HG02759 (cell line): ENCODE data around the gene COL27A1.

ENCODE experiments used
- ATAC-seq: cut with Tn5 transposase; IDR thresholded peaks from one replicate; pipeline ENCODE4 v1.9.1; 2021; ENCODE audit warnings: mild to moderate bottlenecking, moderate library complexity; ENCODE audit not compliant: unreplicated experiment

Gene COL27A1

GRCh38 chr9:114261987-114262386 lies 106.7 kb downstream of the COL27A1 start:
- no peak for ATAC-seq

DNA sequence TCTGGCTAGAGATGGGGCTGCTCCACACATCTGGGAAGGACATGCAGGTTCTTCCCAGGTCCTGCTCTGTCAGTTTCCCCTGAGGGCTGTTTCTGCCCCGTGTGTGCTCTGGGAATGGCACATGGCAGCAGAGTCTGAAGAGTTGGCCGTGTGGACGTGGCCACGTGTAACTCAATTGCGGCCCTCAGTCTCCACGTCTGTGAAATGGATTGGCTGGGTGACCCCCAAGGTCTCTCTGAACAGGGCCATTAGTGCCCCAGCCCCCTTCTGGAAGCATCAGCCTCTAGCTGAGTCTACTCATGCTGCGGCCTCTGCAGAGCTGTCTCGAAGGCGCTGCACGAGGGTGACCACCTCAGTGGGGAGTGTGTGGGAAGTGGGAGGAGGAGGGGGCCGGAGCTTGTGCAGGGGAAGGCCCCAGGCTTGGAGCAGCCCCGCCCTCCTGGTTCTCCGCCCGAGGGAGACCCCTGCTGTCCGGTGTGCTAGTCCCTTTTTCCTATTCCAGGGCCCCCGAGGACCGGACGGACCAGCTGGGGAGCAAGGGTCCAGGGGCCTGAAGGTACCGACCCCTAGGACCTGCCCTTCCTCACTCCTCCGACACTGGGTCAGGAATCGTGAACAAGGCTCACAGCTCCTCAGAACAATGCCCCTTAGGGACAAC lies 108.6 kb downstream of the COL27A1 start:
- no peak for ATAC-seq

GRCh38 chr9:114264806-114265550 lies 109.6 kb downstream of the COL27A1 start:
- no peak for ATAC-seq

- ATAC-seq, result no peak
These were observed 111.6 kb downstream of the COL27A1 start for GRCh38 chr9:114266969-114267368.

DNA sequence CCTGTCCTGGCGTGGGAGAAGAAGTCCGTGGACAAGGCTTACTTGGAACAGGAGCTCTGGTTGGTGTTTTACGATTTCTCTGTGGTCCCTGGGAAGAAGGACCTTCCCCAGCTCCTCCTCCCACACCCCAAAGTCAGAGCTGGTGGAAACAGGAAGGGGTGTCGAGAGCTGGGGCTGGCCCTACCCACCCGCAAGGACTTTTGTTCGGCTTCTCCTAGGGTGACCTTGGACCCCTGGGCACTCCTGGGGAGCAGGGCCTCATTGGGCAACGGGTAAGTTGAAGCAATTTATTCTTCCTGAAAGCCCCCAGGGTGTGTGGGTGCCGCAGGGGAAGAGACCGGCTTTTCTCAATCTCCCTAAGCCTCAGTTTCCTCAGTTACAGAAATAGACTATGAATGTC lies 113.7 kb downstream of the COL27A1 start:
- ATAC-seq, result no peak

DNA sequence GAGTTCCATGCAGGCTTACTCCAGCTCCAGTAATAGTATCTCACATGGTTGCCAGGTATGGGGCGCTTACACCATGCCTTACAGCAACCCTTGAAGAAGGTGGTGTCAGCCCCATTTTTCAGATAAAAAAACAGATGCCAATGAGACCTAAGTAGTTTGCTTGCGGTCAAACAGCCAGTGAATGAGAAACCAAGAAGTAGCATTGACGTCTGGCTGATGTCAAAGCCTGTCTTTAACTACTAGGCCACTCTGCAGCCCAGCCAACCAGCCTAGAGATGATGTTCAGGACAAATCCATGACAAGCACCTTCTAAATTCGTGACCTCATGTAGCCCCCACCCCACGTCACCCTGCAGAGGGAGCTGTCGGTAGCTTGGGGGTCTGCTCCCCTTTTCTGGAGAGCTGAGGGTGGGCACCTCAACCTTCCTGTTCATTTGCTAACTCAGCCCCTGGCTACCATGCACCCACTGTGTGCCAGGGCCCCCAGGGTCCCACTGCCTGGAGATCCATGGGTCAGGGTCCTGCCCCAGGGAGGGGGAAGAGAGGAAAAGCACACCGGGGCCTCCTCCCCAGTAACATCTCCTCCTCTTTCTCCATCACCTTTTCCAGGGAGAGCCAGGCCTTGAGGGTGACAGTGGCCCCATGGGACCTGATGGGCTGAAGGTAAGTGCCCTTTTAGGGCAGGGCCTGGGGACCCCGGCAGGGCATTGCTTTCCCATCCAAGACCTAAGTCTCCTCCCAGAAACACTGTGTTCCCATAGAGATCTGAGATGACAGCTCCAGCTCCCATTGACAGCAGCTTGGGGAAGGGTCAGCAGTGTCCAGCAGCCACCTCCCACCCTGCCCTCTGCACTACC lies 115.0 kb downstream of the COL27A1 start:
- ATAC-seq, result no peak

- ATAC-seq, result no peak
These were observed 116.5 kb downstream of the COL27A1 start for GRCh38 chr9:114271556-114272510.

GRCh38 chr9:114272739-114273431 lies 117.5 kb downstream of the COL27A1 start:
- no peak for ATAC-seq

GRCh38 chr9:114273461-114273881 lies 118.1 kb downstream of the COL27A1 start:
- no peak for ATAC-seq

GRCh38 chr9:114274217-114274616 lies 118.9 kb downstream of the COL27A1 start:
- no peak for ATAC-seq

GRCh38 chr9:114275246-114276004 lies 120.1 kb downstream of the COL27A1 start:
- ATAC-seq, result no peak

- no peak for ATAC-seq
These were observed 121.8 kb downstream of the COL27A1 start for GRCh38 chr9:114276908-114277821.

DNA sequence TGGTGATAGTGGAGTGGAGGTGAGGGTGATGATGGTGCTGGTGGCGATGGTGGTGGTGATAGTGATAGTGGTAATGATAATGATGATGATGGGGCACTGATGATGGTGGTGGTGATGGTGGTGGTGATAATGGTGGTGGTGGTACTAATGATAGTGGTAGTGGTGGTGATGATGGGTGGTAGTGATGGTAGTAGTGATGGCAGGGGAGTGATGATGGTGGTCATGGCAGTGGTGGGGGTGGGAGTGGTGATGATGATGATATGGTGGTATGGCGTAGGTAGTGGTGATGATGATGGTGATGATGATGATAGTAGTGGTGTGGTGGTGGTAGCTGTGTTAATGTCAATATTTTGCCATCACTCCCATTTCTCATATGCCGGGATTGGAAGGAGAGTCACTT lies 123.0 kb downstream of the COL27A1 start:
- no peak for ATAC-seq

- ATAC-seq, result no peak
These were observed 123.7 kb downstream of the COL27A1 start for GRCh38 chr9:114278881-114279570.

DNA sequence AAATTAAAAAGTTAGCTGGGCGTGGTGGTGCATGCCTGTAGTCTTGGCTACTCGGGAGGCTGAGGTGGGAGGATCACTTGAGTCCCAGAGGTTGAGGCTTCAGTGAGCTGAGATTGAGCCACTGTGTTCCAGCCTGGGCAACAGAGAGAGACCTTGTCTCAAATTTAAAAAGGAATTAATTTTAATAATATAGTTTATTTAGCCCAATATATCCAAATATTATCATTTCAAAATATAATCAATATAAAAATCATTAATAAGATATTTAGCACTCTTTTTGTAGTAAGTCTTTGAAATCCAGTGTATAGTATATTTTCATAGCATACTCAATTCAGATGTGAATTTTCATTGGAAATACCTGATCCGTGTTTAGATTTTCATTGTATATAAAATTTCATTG lies 124.4 kb downstream of the COL27A1 start:
- ATAC-seq, result no peak

DNA sequence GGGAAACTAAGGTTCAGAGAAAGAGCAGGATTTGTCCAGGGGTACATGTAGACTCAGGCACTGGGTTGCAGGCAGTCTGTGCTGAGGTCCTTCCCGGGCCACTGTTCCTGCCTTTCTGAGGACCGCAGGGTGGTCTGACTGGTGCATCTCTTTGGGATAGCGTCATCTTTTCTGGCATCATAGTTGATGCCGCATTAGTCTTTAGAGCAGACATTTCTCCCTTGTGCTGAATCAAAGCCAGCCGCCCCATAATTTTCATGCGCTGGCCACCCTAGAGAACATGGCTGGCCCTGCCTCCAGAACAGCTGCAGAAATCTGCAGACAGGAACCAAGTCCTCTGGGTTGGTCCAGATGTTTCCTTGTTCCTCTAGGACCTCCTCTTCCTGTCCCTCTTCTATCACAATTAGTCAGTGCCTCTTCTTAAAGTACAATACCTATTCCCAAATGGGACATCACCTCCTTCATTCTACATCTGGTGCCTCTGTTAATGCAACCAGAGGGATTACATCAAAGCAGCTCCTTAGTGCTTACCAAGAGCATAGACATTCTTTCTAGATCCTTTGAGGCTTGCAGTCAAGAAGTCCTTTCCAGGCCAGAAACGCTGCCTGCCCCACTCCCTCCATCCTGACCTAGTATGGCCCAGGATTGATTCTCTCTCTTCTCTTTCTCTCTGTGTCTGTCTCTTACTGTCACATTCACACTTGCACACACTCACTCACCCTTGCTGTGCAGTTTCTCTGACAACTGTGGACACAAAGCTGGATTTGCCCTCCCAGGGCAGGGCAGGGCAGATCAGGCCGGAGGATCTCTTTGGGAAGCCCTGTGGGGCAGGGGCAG lies 125.5 kb downstream of the COL27A1 start:
- no peak for ATAC-seq
